H1 (cell line): ENCODE measurements around the gene TSPAN3.

Source experiments
- ASH2L ChIP-seq: fragments of 200-600, 300-600 bp; sonication (generic); IDR thresholded peaks from one replicate; pipeline ENCODE4 v1.7.1; 2017; ENCODE audit warnings: low read length
- ATF2 ChIP-seq: IDR thresholded peaks from 2 replicates; pipeline ENCODE4 v1.6.1; 2012; ENCODE audit warnings: low read length, inconsistent platforms
- CREB1 ChIP-seq: IDR thresholded peaks from 2 replicates; pipeline ENCODE4 v1.6.1; 2012; ENCODE audit warnings: inconsistent platforms
- CTCF ChIP-seq, 3 experiments: IDR thresholded peaks; 1 replicate in 2 of 3; 2 replicates in 1 of 3; pipeline versions ENCODE4 v1.5.1 to v1.6.1; 2011; ENCODE audit warnings: low read length in 3 of 3, mild to moderate bottlenecking in 3 of 3, inconsistent platforms in 2 of 3, low read depth in 1 of 3, moderate library complexity in 1 of 3; ENCODE audit not compliant: insufficient read depth in 1 of 3; ENCODE audit errors: control extremely low read depth in 1 of 3
- E2F6 ChIP-seq: IDR thresholded peaks from 2 replicates; pipeline ENCODE4 v1.6.1; 2012; ENCODE audit warnings: inconsistent platforms
- EZH2 ChIP-seq: fragments of 200-600 bp; sonication (generic); IDR thresholded peaks from 2 replicates; pipeline ENCODE4 v1.7.1; 2012; ENCODE audit warnings: low read depth, mild to moderate bottlenecking, moderate library complexity, low read length, inconsistent platforms; ENCODE audit not compliant: severe bottlenecking
- GABPA ChIP-seq: IDR thresholded peaks from 2 replicates; pipeline ENCODE4 v1.6.1; 2011; ENCODE audit warnings: mild to moderate bottlenecking, low read length, moderate library complexity, borderline replicate concordance; ENCODE audit not compliant: insufficient read depth
- GTF2F1 ChIP-seq: IDR thresholded peaks from 2 replicates; pipeline ENCODE4 v1.6.1; 2012; ENCODE audit warnings: low read depth, low read length, improper control_type of control experiment, borderline replicate concordance
- JUN ChIP-seq: IDR thresholded peaks from 2 replicates; pipeline ENCODE4 v1.6.1; 2011; ENCODE audit warnings: low read depth, mild to moderate bottlenecking, improper control_type of control experiment, low read length
- KDM1A ChIP-seq: fragments of 200-600, 300-600 bp; sonication (generic); IDR thresholded peaks from 2 replicates; pipeline ENCODE4 v1.7.1; 2016; ENCODE audit warnings: mild to moderate bottlenecking, low read length, borderline replicate concordance
- POLR2A ChIP-seq, 2 experiments: IDR thresholded peaks; 1 replicate in 1 of 2; 2 replicates in 1 of 2; pipeline ENCODE4 v1.6.1; 2011; ENCODE audit warnings: low read depth in 2 of 2, low read length in 2 of 2, mild to moderate bottlenecking in 2 of 2; ENCODE audit errors: control extremely low read depth in 1 of 2
- RAD21 ChIP-seq, 2 experiments: IDR thresholded peaks in 1 of 2; conservative IDR thresholded peaks in 1 of 2; 2 replicates each; pipeline ENCODE4 v1.6.1; 2011; ENCODE audit warnings: low read depth in 2 of 2, low read length in 2 of 2, improper control_type of control experiment in 1 of 2, inconsistent platforms in 1 of 2, mild to moderate bottlenecking in 1 of 2, moderate library complexity in 1 of 2
- SIN3A ChIP-seq, 2 experiments: IDR thresholded peaks in 1 of 2; conservative IDR thresholded peaks in 1 of 2; 2 replicates each; pipeline ENCODE4 v1.6.1; 2011 to 2012; ENCODE audit warnings: low read length in 2 of 2, improper control_type of control experiment in 1 of 2, low read depth in 1 of 2, mild to moderate bottlenecking in 1 of 2
- TAF1 ChIP-seq: IDR thresholded peaks from 2 replicates; pipeline ENCODE4 v1.6.1; 2011; ENCODE audit warnings: mild to moderate bottlenecking, low read depth, low read length

GRCh38 chr15:77046704-77047412 lies 24.1 kb downstream of the TSPAN3 start:
- TF ChIP-seq GABPA: no peak
- TF ChIP-seq JUN: no peak
- TF ChIP-seq CTCF (IDR thresholded peaks at IDR 0.05; ENCODE audit: control extremely low read depth in 1 of 3, insufficient read depth in 1 of 3, low read depth in 1 of 3, low read length in 3 of 3): no peak
- no peak for TF ChIP-seq E2F6
- no peak for TF ChIP-seq ASH2L
- no peak for TF ChIP-seq GTF2F1
- TF ChIP-seq RAD21 (IDR thresholded peaks at IDR 0.05 in 1 of 2, conservative IDR thresholded peaks at IDR 0.05 in 1 of 2; ENCODE audit: low read depth in 2 of 2, low read length in 2 of 2): no peak
- TF ChIP-seq ATF2: no peak
- no peak for TF ChIP-seq CREB1
- TF ChIP-seq POLR2A (IDR thresholded peaks at IDR 0.05; ENCODE audit: control extremely low read depth in 1 of 2, low read depth in 2 of 2, low read length in 2 of 2): no peak
- TF ChIP-seq TAF1: no peak
- TF ChIP-seq KDM1A: no peak
- no peak for TF ChIP-seq SIN3A (conservative IDR thresholded peaks at IDR 0.05 in 1 of 2, IDR thresholded peaks at IDR 0.05 in 1 of 2; ENCODE audit: low read depth in 1 of 2, low read length in 2 of 2)
- no peak for TF ChIP-seq EZH2
